H1 (cell line): ENCODE measurements around the gene GALNTL6. TPM values are rescaled to one million over a fixed set of nuclear protein-coding genes. Genes with fewer than 3 reads are reported as not detected.

Source experiments
- CTCF ChIA-PET: fragments of 300-600 bp; sonication (Branson Sonifier 250); formaldehyde crosslinking; loops from one replicate; lab custom pipeline; 2021; ENCODE audit not compliant: partially characterized antibody; lab: Charles Lee
- POLR2A ChIA-PET: fragments of 300-600 bp; sonication (Branson Sonifier 250); formaldehyde crosslinking; loops from one replicate; lab custom pipeline; 2021; ENCODE audit warnings: inconsistent platforms; ENCODE audit not compliant: partially characterized antibody; lab: Charles Lee
- DNase-seq, 2 experiments: peaks; one replicate each; pipeline versions ENCODE4 v3.0.0 to v3.0.0-alpha.2; 2010 to 2022; ENCODE audit warnings: low spot score in 2 of 2, low read depth in 1 of 2, mixed read lengths in 1 of 2
- FAIRE-seq: peaks from 2 replicates; lab custom pipeline; 2011; peaks lifted over from hg19 to GRCh38; lab: Jason Lieb, UNC
- H2AFZ ChIP-seq: 2 replicates; pipeline ENCODE4 v1.8.1; 2012; ENCODE audit warnings: low read length, inconsistent platforms
- H2AK5ac ChIP-seq: 2 replicates; pipeline ENCODE4 v1.6.1; 2013; ENCODE audit warnings: low read depth, low read length
- H2BK120ac ChIP-seq: replicated peaks from 2 replicates; pipeline ENCODE3; 2013; ENCODE audit warnings: low read depth, low read length, inconsistent platforms
- H2BK12ac ChIP-seq: 2 replicates; pipeline ENCODE4 v1.6.1; 2013; ENCODE audit warnings: low read depth, low read length
- H2BK15ac ChIP-seq: 2 replicates; pipeline ENCODE4 v1.6.1; 2013; ENCODE audit warnings: low read length
- H2BK20ac ChIP-seq: 2 replicates; pipeline ENCODE4 v1.6.1; 2013; ENCODE audit warnings: low read length
- H2BK5ac ChIP-seq: 2 replicates; pipeline ENCODE4 v1.6.1; 2013; ENCODE audit warnings: low read depth, low read length
- H3K14ac ChIP-seq: 2 replicates; pipeline ENCODE4 v1.6.1; 2013; ENCODE audit warnings: inconsistent platforms; ENCODE audit not compliant: insufficient read length
- H3K18ac ChIP-seq: 2 replicates; pipeline ENCODE4 v1.6.1; 2013; ENCODE audit warnings: low read length; ENCODE audit errors: extremely low read depth
- H3K23ac ChIP-seq: 2 replicates; pipeline ENCODE4 v1.6.1; 2013; ENCODE audit warnings: inconsistent platforms; ENCODE audit not compliant: insufficient read length
- H3K23me2 ChIP-seq: 2 replicates; pipeline ENCODE4 v1.6.1; 2013; ENCODE audit warnings: low read depth, low read length
- H3K27ac ChIP-seq: 2 replicates; pipeline ENCODE4 v1.6.1; 2011; ENCODE audit warnings: low read depth, low read length, inconsistent platforms
- H3K27me3 ChIP-seq, 4 experiments: replicated peaks in 1 of 4; 1 replicate in 1 of 4; 2 replicates in 3 of 4; pipeline versions ENCODE4 v1.6.1 to v1.8.1; 2011 to 2013; ENCODE audit warnings: low read length in 3 of 4, mild to moderate bottlenecking in 3 of 4, inconsistent platforms in 2 of 4, mixed read lengths in 2 of 4, moderate library complexity in 1 of 4; ENCODE audit not compliant: control insufficient read depth in 3 of 4, insufficient read depth in 3 of 4; ENCODE audit errors: extremely low read depth in 1 of 4
- H3K36me3 ChIP-seq, 4 experiments: 2 replicates each; pipeline versions ENCODE4 v1.6.1 to v1.8.1; 2011 to 2013; ENCODE audit warnings: mild to moderate bottlenecking in 4 of 4, low read length in 3 of 4, moderate library complexity in 2 of 4, control low read depth in 1 of 4, inconsistent platforms in 1 of 4; ENCODE audit not compliant: insufficient read depth in 4 of 4, control insufficient read depth in 2 of 4
- H3K4ac ChIP-seq: replicated peaks from 2 replicates; pipeline ENCODE3; 2013; ENCODE audit warnings: low read length, low read depth, mixed read lengths, inconsistent platforms; ENCODE audit not compliant: insufficient read length
- H3K4me1 ChIP-seq, 4 experiments: replicated peaks in 1 of 4; 1 replicate in 1 of 4; 2 replicates in 3 of 4; pipeline versions ENCODE4 v1.6.1 to v1.8.1; 2011 to 2013; ENCODE audit warnings: low read length in 3 of 4, inconsistent platforms in 2 of 4, mixed read lengths in 1 of 4; ENCODE audit not compliant: insufficient read depth in 4 of 4, control insufficient read depth in 3 of 4
- H3K4me2 ChIP-seq, 2 experiments: 2 replicates each; pipeline versions ENCODE4 v1.6.1 to v1.8.1; 2011 to 2013; ENCODE audit warnings: low read depth in 2 of 2, low read length in 2 of 2, control low read depth in 1 of 2, inconsistent platforms in 1 of 2, mild to moderate bottlenecking in 1 of 2; ENCODE audit not compliant: insufficient read depth in 1 of 2
- H3K4me3 ChIP-seq, 4 experiments: fragments of 200-600, 300-600 bp in 1 of 4; sonication (generic), shearing (Covaris generic), sonication (Bioruptor Twin) in 1 of 4; 2 replicates each; pipeline versions ENCODE4 v1.5.1 to v1.8.1; 2011 to 2016; ENCODE audit warnings: low read length in 4 of 4, low read depth in 3 of 4, control low read depth in 2 of 4, inconsistent platforms in 2 of 4, mild to moderate bottlenecking in 2 of 4, mixed read lengths in 1 of 4, moderate library complexity in 1 of 4; ENCODE audit not compliant: insufficient read depth in 2 of 4; ENCODE audit errors: extremely low read depth in 1 of 4
- H3K56ac ChIP-seq: replicated peaks from 2 replicates; pipeline ENCODE3; 2013; ENCODE audit warnings: low read depth, mild to moderate bottlenecking, mixed read lengths, low read length, inconsistent platforms; ENCODE audit not compliant: insufficient read length
- H3K79me1 ChIP-seq: 2 replicates; pipeline ENCODE4 v1.6.1; 2013; ENCODE audit warnings: low read depth, low read length, control low read depth
- H3K79me2 ChIP-seq, 2 experiments: 2 replicates each; pipeline versions ENCODE4 v1.6.1 to v1.8.1; 2012 to 2013; ENCODE audit warnings: low read length in 2 of 2, mild to moderate bottlenecking in 2 of 2, inconsistent platforms in 1 of 2; ENCODE audit not compliant: insufficient read depth in 2 of 2, control insufficient read depth in 1 of 2
- H3K9ac ChIP-seq, 4 experiments: replicated peaks in 1 of 4; 1 replicate in 1 of 4; 2 replicates in 3 of 4; pipeline versions ENCODE4 v1.6.1 to v1.8.1; 2011 to 2013; ENCODE audit warnings: low read depth in 3 of 4, low read length in 3 of 4, control low read depth in 2 of 4, mild to moderate bottlenecking in 2 of 4, moderate library complexity in 2 of 4, inconsistent platforms in 1 of 4; ENCODE audit errors: extremely low read depth in 1 of 4
- H3K9me3 ChIP-seq, 2 experiments: 2 replicates each; pipeline versions ENCODE4 v1.6.1 to v1.8.1; 2012 to 2013; ENCODE audit warnings: mild to moderate bottlenecking in 2 of 2, moderate library complexity in 2 of 2, control low read depth in 1 of 2, inconsistent platforms in 1 of 2, low read depth in 1 of 2, low read length in 1 of 2, mixed read lengths in 1 of 2; ENCODE audit not compliant: insufficient read depth in 2 of 2
- H4K20me1 ChIP-seq, 2 experiments: replicated peaks in 1 of 2; 2 replicates each; pipeline versions ENCODE3 to v1.8.1; 2011 to 2013; ENCODE audit warnings: inconsistent platforms in 2 of 2, low read length in 2 of 2, mild to moderate bottlenecking in 1 of 2; ENCODE audit not compliant: insufficient read depth in 2 of 2, control insufficient read depth in 1 of 2
- H4K5ac ChIP-seq: 2 replicates; pipeline ENCODE4 v1.6.1; 2013; ENCODE audit warnings: low read length, low read depth, mixed read lengths, inconsistent platforms; ENCODE audit not compliant: insufficient read length
- H4K8ac ChIP-seq: 2 replicates; pipeline ENCODE4 v1.8.0; 2013; ENCODE audit warnings: mild to moderate bottlenecking, moderate library complexity, low read length, inconsistent platforms; ENCODE audit not compliant: insufficient read depth; ENCODE audit errors: extremely low read depth
- H4K91ac ChIP-seq: replicated peaks from 2 replicates; pipeline ENCODE3; 2013; ENCODE audit warnings: low read length, mixed read lengths, inconsistent platforms; ENCODE audit not compliant: insufficient read length
- ASH2L ChIP-seq: fragments of 200-600, 300-600 bp; sonication (generic); IDR thresholded peaks from one replicate; pipeline ENCODE4 v1.7.1; 2017; ENCODE audit warnings: low read length
- ATF3 ChIP-seq: IDR thresholded peaks from 2 replicates; pipeline ENCODE4 v1.6.1; 2011; ENCODE audit warnings: low read depth, mild to moderate bottlenecking, low read length; ENCODE audit not compliant: insufficient read depth
- E2F6 ChIP-seq: IDR thresholded peaks from 2 replicates; pipeline ENCODE4 v1.6.1; 2012; ENCODE audit warnings: inconsistent platforms
- JUND ChIP-seq: IDR thresholded peaks from 2 replicates; pipeline ENCODE4 v1.6.1; 2011; ENCODE audit warnings: mild to moderate bottlenecking, improper control_type of control experiment, low read length
- KDM1A ChIP-seq: fragments of 200-600, 300-600 bp; sonication (generic); IDR thresholded peaks from 2 replicates; pipeline ENCODE4 v1.7.1; 2016; ENCODE audit warnings: mild to moderate bottlenecking, low read length, borderline replicate concordance
- PHF8 ChIP-seq: fragments of 200-600 bp; sonication (generic); conservative IDR thresholded peaks from 2 replicates; pipeline ENCODE4 v1.7.1; 2012; ENCODE audit warnings: low read depth, mild to moderate bottlenecking, inconsistent platforms, low read length, moderate library complexity
- SRF ChIP-seq: IDR thresholded peaks from 2 replicates; pipeline ENCODE4 v1.6.1; 2011; ENCODE audit warnings: mild to moderate bottlenecking, low read depth, low read length, moderate library complexity
- TAF1 ChIP-seq: IDR thresholded peaks from 2 replicates; pipeline ENCODE4 v1.6.1; 2011; ENCODE audit warnings: mild to moderate bottlenecking, low read depth, low read length
- WGBS, 2 experiments: shearing (Covaris generic) in 1 of 2; methylation state at CpG; one replicate each; pipeline versions ENCODE4 v1.1.6 to v1.1.7; 2013 to 2015; ENCODE audit warnings: low lambda C conversion rate in 2 of 2, mixed read lengths in 2 of 2, inconsistent platforms in 1 of 2, low coverage in 1 of 2, missing lambda C conversion rate in 1 of 2; ENCODE audit not compliant: insufficient replicate concordance in 2 of 2, insufficient coverage in 1 of 2, insufficient read length in 1 of 2; ENCODE audit errors: extremely low coverage in 1 of 2, missing lambda C conversion rate in 1 of 2; 5-methylcytosine and 5-hydroxymethylcytosine counted together
- polyA plus RNA-seq, 7 experiments: library from polyadenylated mRNA; depleted of rRNA in 3 of 7; stranded (reverse) in 5 of 7; unstranded in 2 of 7; fragments of >200 nt in 5 of 7; fragments of 200-250 nt in 2 of 7; gene quantifications; 1 replicate in 5 of 7; 2 replicates in 1 of 7; 4 replicates in 1 of 7; pipeline versions ENCODE4 v1.2.1 to v1.2.3, GENCODE V29; 2011 to 2013; ENCODE audit warnings: missing spikeins in 2 of 7, mixed read lengths in 2 of 7
- total RNA-seq: library from RNA; stranded (reverse); fragmentation: NEBNext Ultra II Directional; extraction: Animal tissue kit (Norgen Biotek cat#: 25700); gene quantifications from 2 replicates; pipeline ENCODE4 v1.2.1, GENCODE V29; 2021

Gene GALNTL6
- total and polyA plus RNA-seq, 2 of the 8 experiments (the other 6 are each of a cell fraction or from before 2014, with no cell fraction given): 0.03 to 0.32 TPM

GRCh38 chr4:171940656-171941055, 127.5 kb downstream of the GALNTL6 start:
- 98 to 100% methylated on average over 1 to 6 of the region's 6 CpGs for WGBS, 2 experiments
- H2BK120ac ChIP-seq: no peak overlapping the region
- no peak overlapping the region for H3K23ac ChIP-seq
- no peaks in the 10 kb centered on the region for H3K79me1 ChIP-seq
- ChIA-PET CTCF (interaction anchor here (0.6 kb wide), 1 partner anchor 1497 kb away, joined by 3 read pairs; no protein-coding TSS in a partner anchor), POLR2A (no interaction called here)
- no peaks in the 10 kb centered on the region for H3K27me3 ChIP-seq
- no peak for FAIRE-seq
- no peaks in the 10 kb centered on the region for H3K4me1 ChIP-seq
- no peak for DNase-seq
- no peak overlapping the region for H2AFZ ChIP-seq
- H3K56ac ChIP-seq: no peak overlapping the region
- no peak overlapping the region for H3K27ac ChIP-seq
- H4K20me1 ChIP-seq: no peaks in the 10 kb centered on the region
- no peaks in the 10 kb centered on the region for H3K36me3 ChIP-seq
- H3K18ac ChIP-seq: no peak overlapping the region
- H3K14ac ChIP-seq: no peak overlapping the region
- H3K4me2 ChIP-seq: no peak overlapping the region
- H3K9me3 ChIP-seq: no peaks in the 10 kb centered on the region
- no peak overlapping the region for H2BK5ac ChIP-seq
- no peaks in the 10 kb centered on the region for H3K79me2 ChIP-seq
- TF ChIP-seq TAF1 (no peak), JUND (no peak), ATF3 (no peak), E2F6 (no peak), SRF (no peak), PHF8 (no peak), KDM1A (no peak), ASH2L (no peak)
- no peak overlapping the region for H3K4ac ChIP-seq
- H2BK20ac ChIP-seq: no peak overlapping the region
- no peak overlapping the region for H4K8ac ChIP-seq
- H4K5ac ChIP-seq: no peak overlapping the region
- H3K23me2 ChIP-seq: no peaks in the 10 kb centered on the region
- H3K9ac ChIP-seq: no peak overlapping the region
- H4K91ac ChIP-seq: no peak overlapping the region
- no peak overlapping the region for H2BK12ac ChIP-seq
- no peak overlapping the region for H2AK5ac ChIP-seq
- H2BK15ac ChIP-seq: no peak overlapping the region
- H3K4me3 ChIP-seq: no peak overlapping the region
